GM12873 (cell line): Measurements from ENCODE around the gene NAALADL1.

Source experiments
- CTCF ChIP-seq: IDR thresholded peaks from 2 replicates; pipeline ENCODE4 v1.5.1; 2012; ENCODE audit warnings: low read depth, mild to moderate bottlenecking, moderate library complexity, low read length, control low read depth; ENCODE audit not compliant: insufficient read depth; ENCODE audit errors: missing control alignments

Gene NAALADL1

GRCh38 chr11:65100674-65101350, 42.5 kb upstream of the NAALADL1 start:
- TF ChIP-seq CTCF = peak; percentile 10

- TF ChIP-seq CTCF = no peak
Measured at GRCh38 chr11:65096926-65097325, 38.6 kb upstream of the NAALADL1 start.

- no peak for TF ChIP-seq CTCF
Measured at GRCh38 chr11:65095974-65096806, 37.8 kb upstream of the NAALADL1 start, which contains the start of gene VPS51. TSS of gene VPS51 (plus strand) at chr11:65096214. CDS start at chr11:65096251, 37 bp downstream.

GRCh38 chr11:65095427-65095826, 37.1 kb upstream of the NAALADL1 start:
- no peak for TF ChIP-seq CTCF

- no peak for TF ChIP-seq CTCF
Measured at GRCh38 chr11:65090628-65091027, 32.3 kb upstream of the NAALADL1 start.

- TF ChIP-seq CTCF = no peak
Measured at GRCh38 chr11:65089621-65090020, 31.3 kb upstream of the NAALADL1 start.

GRCh38 chr11:65087827-65088226, 29.5 kb upstream of the NAALADL1 start:
- TF ChIP-seq CTCF = no peak
